Heart right ventricle (tissue), 16 donors: ENCODE measurements around the gene C6orf47. TPM values are rescaled to one million over a fixed set of nuclear protein-coding genes. Genes with fewer than 3 reads are reported as not detected.
"Not testable (repeated sequence)": the region's sequence is repeated elsewhere in the genome, so short reads cannot be mapped to it uniquely, and the experiment has no call there.

ENCODE experiments used
- ATAC-seq, 8 donors: fragments of 200-7000 bp; cut with Tn5 transposase; one replicate each; pipeline ENCODE4 v1.9.1; 2020; ENCODE audit warnings: mild to moderate bottlenecking in 8 of 8, moderate library complexity in 8 of 8, moderate number of reproducible peaks in 1 of 8
- DNase-seq, 2 donors: peaks; one replicate each; pipeline ENCODE4 v3.0.0-alpha.2; 2020
- H3K27ac ChIP-seq, 10 donors: fragments of 200-600 bp; sonication (generic) in 2 of 10; one replicate each; pipeline versions ENCODE4 v1.5.0 to v1.8.0; 2020 to 2022; ENCODE audit warnings: mild to moderate bottlenecking in 3 of 10
- H3K27me3 ChIP-seq, 7 donors: fragments of 200-600 bp; one replicate each; pipeline ENCODE4 v1.8.0; 2021 to 2022; ENCODE audit warnings: mild to moderate bottlenecking in 2 of 7
- H3K36me3 ChIP-seq, 9 donors: fragments of 200-600 bp; sonication (generic) in 1 of 9; one replicate each; pipeline versions ENCODE4 v1.5.0 to v1.8.0; 2020 to 2022; ENCODE audit warnings: mild to moderate bottlenecking in 2 of 9
- H3K4me1 ChIP-seq, 9 donors: fragments of 200-600 bp; sonication (generic) in 1 of 9; one replicate each; pipeline versions ENCODE4 v1.5.0 to v1.8.0; 2020 to 2022; ENCODE audit warnings: mild to moderate bottlenecking in 4 of 9
- H3K4me3 ChIP-seq, 10 donors: fragments of 200-600 bp; sonication (generic) in 2 of 10; one replicate each; pipeline versions ENCODE4 v1.5.0 to v1.8.0; 2020 to 2022; ENCODE audit warnings: mild to moderate bottlenecking in 7 of 10, moderate library complexity in 2 of 10
- H3K9me3 ChIP-seq, 11 donors: fragments of 200-600 bp in 10 of 11; sonication (generic) in 2 of 11; one replicate each; pipeline versions ENCODE4 v1.5.0 to v1.8.0; 2013 to 2022; ENCODE audit warnings: mild to moderate bottlenecking in 2 of 11, control low read depth in 1 of 11, moderate library complexity in 1 of 11
- WGBS, 2 donors: extraction: QIAGEN DNeasy Blood & Tissue Kit; methylation state at CpG; one replicate each; pipeline ENCODE4 v1.1.7; 2013; ENCODE audit warnings: inconsistent platforms in 1 of 2; 5-methylcytosine and 5-hydroxymethylcytosine counted together
- intact Hi-C, 10 donors: fragments of 100-400 bp; cut with DNase I; formaldehyde crosslinking; loops; one replicate each; pipeline versions ENCODE4 v1.11.1 to v1.14.2; 2022
- long read RNA-seq, 3 donors: library from polyadenylated mRNA; unstranded; transcript quantifications; one replicate each; pipeline ENCODE4 v2.0.0, GENCODE V29; 2020 to 2021
- polyA plus RNA-seq, 2 donors: library from polyadenylated mRNA; stranded (reverse); fragments of 200-250 nt; gene quantifications; one replicate each; pipeline ENCODE4 v1.2.3, GENCODE V29; 2013
- total RNA-seq, 10 donors: library from RNA; stranded (reverse); fragmentation: NEBNext Ultra II Directional in 3 of 10; extraction: Animal tissue kit (Norgen Biotek cat#: 25700) in 3 of 10; gene quantifications; one replicate each; pipeline versions ENCODE4 v1.2.1 to v1.2.4, GENCODE V29; 2021 to 2023
- TF ChIP-seq, protein P1 (sequence below), 9 donors: fragments of 200-600 bp; sonication (generic) in 2 of 9; IDR thresholded peaks; one replicate each; pipeline versions ENCODE4 v1.5.0 to v1.8.0; 2021 to 2022; ENCODE audit warnings: antibody characterized with exemption in 9 of 9, mild to moderate bottlenecking in 5 of 9, moderate library complexity in 1 of 9
- donor health status: Arrhythmogenic right ventricular cardiomyopathy.
- donor health status: ischemic (EF 13 %, LVEDD 7.1; RV severe dilation, severe dysfunction).
- donor health status: healthy with polysubstance abuse.
- donor health status: DM: no; HTN: yes; CAD: no.
- donor health status: DM: no; HTN: no; CAD: no.
- donor health status: ischemic (EF 25% LVEDD 6.9; RV normal size, moderate dysfunction).
- donor health status: ischemic (EF 25% LVEDD 5.7; RV mildly dilated, moderate dysfunction).
- donor health status: healthy.
- donor health status: DM: yes; HTN: yes; CAD: no.
- donor health status: Ischemic cardiomyopathy.
- donor health status: ischemic (EF 35%, LVEDD 5.7; RV mildly dilated, moderate dysfunction).
- donor health status: nonischemic (EF 11% LVEDD 7.7; RV severe dilation, severe dysfunction).
- donor health status: DM: yes; HTN: yes; CAD: no.
- donor health status: PGD.
- donor health status: ischemic (EF 29% LVEDD 5.4; RV normal size, mild dysfunction).
- donor health status: nonischemic (EF 23%, LVEDD 6.1; RV moderate dilation, normal function).

C6orf47 gene, protein sequence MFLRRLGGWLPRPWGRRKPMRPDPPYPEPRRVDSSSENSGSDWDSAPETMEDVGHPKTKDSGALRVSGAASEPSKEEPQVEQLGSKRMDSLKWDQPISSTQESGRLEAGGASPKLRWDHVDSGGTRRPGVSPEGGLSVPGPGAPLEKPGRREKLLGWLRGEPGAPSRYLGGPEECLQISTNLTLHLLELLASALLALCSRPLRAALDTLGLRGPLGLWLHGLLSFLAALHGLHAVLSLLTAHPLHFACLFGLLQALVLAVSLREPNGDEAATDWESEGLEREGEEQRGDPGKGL
- 10 to 100 TPM; 15.9 to 23.3 (median 18.0) TPM for total RNA-seq
- polyA plus RNA-seq = 10 to 100 TPM; 18.5 to 22.2 TPM
- long read RNA-seq, donor 1, transcript C6orf47-202 (1 exons, 2,475 nt) = major isoform, 72 of 73 reads
- long read RNA-seq, donor 1, partial matches to known transcripts = 0 of 73 reads
- long read RNA-seq, donor 1, other reads (novel, unspliced or antisense) = 1 of 73 reads
- long read RNA-seq, donor 2, transcript C6orf47-202 (1 exons, 2,475 nt) = major isoform, 65 of 65 reads
- long read RNA-seq, donor 2, partial matches to known transcripts = 0 of 65 reads
- long read RNA-seq, donor 2, other reads (novel, unspliced or antisense) = 0 of 65 reads
- long read RNA-seq, donor 3, transcript C6orf47-202 (1 exons, 2,475 nt) = major isoform, 99 of 99 reads
- long read RNA-seq, donor 3, partial matches to known transcripts = 0 of 99 reads
- long read RNA-seq, donor 3, other reads (novel, unspliced or antisense) = 0 of 99 reads

DNA sequence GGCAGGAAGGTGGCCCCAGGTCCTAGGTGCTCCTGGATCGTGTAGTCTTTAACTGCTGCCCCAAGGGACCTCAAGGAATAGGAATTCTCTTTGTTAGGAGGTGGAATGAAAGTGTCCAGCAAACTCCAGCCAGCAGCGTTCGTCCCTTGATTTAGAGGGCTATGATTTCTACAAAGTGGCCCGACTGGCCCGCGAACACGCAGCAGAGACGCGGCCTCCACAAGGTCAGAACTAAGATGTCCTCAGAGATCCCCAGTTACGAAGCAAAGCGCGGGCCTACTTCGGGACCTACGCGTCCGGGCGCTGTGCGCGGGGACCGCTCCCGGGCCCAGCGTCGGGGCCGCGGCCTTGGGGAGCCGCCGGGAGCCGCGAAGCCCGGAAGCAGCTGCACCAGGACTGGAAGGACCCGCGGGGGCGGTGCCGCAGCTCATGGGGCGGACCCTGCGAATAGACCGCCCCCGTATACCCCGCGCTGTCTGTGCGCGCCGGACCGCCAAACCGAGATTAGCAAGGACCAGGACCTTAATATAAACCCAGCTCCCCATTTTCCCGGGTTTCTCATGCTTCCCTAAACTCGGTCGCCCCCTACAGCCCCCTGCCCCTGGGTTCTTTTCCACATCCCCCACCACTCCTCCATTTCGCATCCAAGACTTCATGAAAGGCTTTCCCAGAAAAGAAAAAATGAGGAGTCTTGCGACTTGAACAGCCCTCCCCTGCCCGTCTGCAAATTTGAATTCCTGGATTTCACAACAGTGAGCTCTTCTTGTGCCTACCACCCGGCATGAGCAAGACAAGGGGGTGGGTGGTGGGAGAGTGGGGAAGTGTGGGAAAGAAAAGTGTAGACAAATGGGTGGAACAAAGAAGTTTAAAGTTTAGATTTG is at the start of gene C6orf47:
TSS of gene C6orf47 (minus strand) at position 398 of the 881 bp plus-strand sequence. CDS start 831 bp downstream, outside the sequence.
- Histone ChIP-seq H3K4me3 (peak within 1 kb of the TSS; percentile 69 to 94 (median 87)), H3K36me3 (peaks cover 0 to 55% (median 4%) of the 10 kb centered on the region in 9 donors), H3K4me1 (peaks cover 27 to 75% (median 58%) of the 10 kb centered on the region in 9 donors), H3K27me3 (no peaks in the 10 kb centered on the region), H3K9me3 (no peaks in the 10 kb centered on the region), H3K27ac (peak within 1 kb of the TSS; percentile 82 to 98 (median 92))
- TF ChIP-seq, protein P1, sequence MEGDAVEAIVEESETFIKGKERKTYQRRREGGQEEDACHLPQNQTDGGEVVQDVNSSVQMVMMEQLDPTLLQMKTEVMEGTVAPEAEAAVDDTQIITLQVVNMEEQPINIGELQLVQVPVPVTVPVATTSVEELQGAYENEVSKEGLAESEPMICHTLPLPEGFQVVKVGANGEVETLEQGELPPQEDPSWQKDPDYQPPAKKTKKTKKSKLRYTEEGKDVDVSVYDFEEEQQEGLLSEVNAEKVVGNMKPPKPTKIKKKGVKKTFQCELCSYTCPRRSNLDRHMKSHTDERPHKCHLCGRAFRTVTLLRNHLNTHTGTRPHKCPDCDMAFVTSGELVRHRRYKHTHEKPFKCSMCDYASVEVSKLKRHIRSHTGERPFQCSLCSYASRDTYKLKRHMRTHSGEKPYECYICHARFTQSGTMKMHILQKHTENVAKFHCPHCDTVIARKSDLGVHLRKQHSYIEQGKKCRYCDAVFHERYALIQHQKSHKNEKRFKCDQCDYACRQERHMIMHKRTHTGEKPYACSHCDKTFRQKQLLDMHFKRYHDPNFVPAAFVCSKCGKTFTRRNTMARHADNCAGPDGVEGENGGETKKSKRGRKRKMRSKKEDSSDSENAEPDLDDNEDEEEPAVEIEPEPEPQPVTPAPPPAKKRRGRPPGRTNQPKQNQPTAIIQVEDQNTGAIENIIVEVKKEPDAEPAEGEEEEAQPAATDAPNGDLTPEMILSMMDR (IDR thresholded peaks at IDR 0.05) = no peak
- ATAC-seq (peak; percentile 73 to 84 (median 78)), DNase-seq (peak; percentile 88 to 89)
- intact Hi-C loops = loop anchor here in 1 of 10 donors (10.0 kb wide), 1 partner anchor 1754 kb away; the partner anchor contains the start of genes CUTA and PHF1
- WGBS, 2 donors = 0 to 1% methylated on average over 52 of the region's 52 CpGs

DNA sequence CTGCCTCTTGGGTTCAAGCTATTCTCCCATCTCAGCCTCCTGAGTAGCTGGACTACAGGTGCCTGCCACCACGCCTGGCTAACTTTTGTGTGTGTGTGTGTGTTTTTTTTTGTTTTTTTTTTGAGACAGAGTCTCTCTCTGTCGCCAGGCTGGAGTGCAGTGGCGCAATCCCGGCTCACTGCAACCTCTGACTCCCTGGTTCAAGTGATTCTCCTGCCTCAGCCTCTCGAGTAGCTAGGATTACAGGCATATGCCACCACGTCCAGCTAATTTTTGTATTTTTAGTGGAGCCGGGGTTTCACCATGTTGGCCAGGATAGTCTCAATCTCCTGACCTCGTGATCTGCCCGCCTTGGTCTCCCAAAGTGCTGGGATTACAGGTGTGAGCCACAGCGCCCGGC is 48.6 kb upstream of the C6orf47 start:
- DNase-seq, H3K36me3 ChIP-seq, intact Hi-C loops, ATAC-seq, H3K4me1 ChIP-seq, H3K27me3 ChIP-seq, H3K9me3 ChIP-seq, H3K4me3 ChIP-seq, H3K27ac ChIP-seq: not testable (repeated sequence)
- WGBS, 2 donors = 91 to 94% methylated on average over 11 of the region's 11 CpGs

DNA sequence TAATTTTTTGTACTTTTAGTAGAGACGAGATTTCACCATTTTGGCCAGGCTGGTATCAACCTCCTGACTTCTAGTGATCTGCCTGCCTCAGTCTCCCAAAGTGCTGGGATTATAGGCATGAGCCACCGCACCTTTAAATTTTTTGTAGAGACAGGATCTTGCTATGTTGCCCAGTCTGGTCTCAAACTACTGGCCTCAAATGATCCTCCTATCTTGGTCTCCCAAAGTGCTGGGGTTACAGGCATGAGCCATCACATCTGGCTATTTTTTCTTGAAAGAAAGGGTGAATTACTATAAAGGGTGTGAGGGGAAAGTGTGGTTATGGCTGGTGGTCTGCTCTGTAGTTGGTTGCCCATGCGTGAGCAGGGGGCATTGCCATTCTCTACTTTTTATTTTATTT is 47.6 kb upstream of the C6orf47 start:
- ATAC-seq (no peak), DNase-seq (no peak)
- WGBS, 2 donors = 94 to 99% methylated on average over 3 of the region's 3 CpGs
- no peaks in the 10 kb centered on the region for H3K36me3 ChIP-seq
- intact Hi-C loops = no loop called here
- H3K9me3 ChIP-seq = no peaks in the 10 kb centered on the region
- no peak overlapping the region for H3K27ac ChIP-seq
- peaks cover 0 to 16% (median 5%) of the 10 kb centered on the region in 9 donors for H3K4me1 ChIP-seq
- H3K27me3 ChIP-seq = peaks cover 0 to 5% (median 0%) of the 10 kb centered on the region in 7 donors
- TF ChIP-seq, protein P1 (IDR thresholded peaks at IDR 0.05) = no peak
- no peak overlapping the region for H3K4me3 ChIP-seq

DNA sequence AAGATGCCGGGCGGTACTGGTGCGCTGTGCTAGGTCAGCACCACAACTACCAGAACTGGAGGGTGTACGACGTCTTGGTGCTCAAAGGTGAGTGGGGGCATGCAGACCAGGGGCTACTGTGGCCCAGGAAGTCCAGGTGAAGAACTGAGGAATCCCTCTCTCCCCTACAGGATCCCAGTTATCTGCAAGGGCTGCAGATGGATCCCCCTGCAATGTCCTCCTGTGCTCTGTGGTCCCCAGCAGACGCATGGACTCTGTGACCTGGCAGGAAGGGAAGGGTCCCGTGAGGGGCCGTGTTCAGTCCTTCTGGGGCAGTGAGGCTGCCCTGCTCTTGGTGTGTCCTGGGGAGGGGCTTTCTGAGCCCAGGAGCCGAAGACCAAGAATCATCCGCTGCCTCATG is 47.1 kb upstream of the C6orf47 start:
- 89 to 91% methylated on average over 10 of the region's 10 CpGs for WGBS, 2 donors
- DNase-seq (no peak), ATAC-seq (no peak)

More for the DNA sequence above, 47.1 kb upstream of the C6orf47 start:
- H3K36me3 ChIP-seq = no peaks in the 10 kb centered on the region
- H3K4me3 ChIP-seq = no peak overlapping the region
- H3K27me3 ChIP-seq = peaks cover 0 to 5% (median 0%) of the 10 kb centered on the region in 7 donors
- H3K9me3 ChIP-seq = no peaks in the 10 kb centered on the region
- no peak overlapping the region for H3K27ac ChIP-seq
- TF ChIP-seq, protein P1 (IDR thresholded peaks at IDR 0.05) = no peak
- intact Hi-C loops = no loop called here
- H3K4me1 ChIP-seq = peaks cover 0 to 16% (median 5%) of the 10 kb centered on the region in 9 donors
